HL-60 (cell line): ENCODE data around the gene TLR5.
"Not testable (repeated sequence)": the region's sequence is repeated elsewhere in the genome, so short reads cannot be mapped to it uniquely, and the experiment has no call there.

Source experiments
- DNase-seq, 2 experiments: peaks; one replicate each; pipeline ENCODE4 v3.0.0-alpha.2; 2010 to 2020; ENCODE audit warnings: low read depth in 1 of 2, low spot score in 1 of 2
- H3K27ac ChIP-seq: fragments of 250-450 bp; sonication (Bioruptor Pico); replicated peaks from 2 replicates; pipeline ENCODE4 v1.5.1; 2020; ENCODE audit warnings: mild to moderate bottlenecking, moderate library complexity
- H3K27me3 ChIP-seq: fragments of 250-450 bp; sonication (Bioruptor Pico); 2 replicates; pipeline ENCODE4 v1.5.1; 2021; ENCODE audit warnings: mild to moderate bottlenecking, moderate library complexity; ENCODE audit not compliant: insufficient read depth, poor library complexity, severe bottlenecking
- H3K4me3 ChIP-seq: replicated peaks from 2 replicates; pipeline ENCODE4 v1.5.1; 2011; ENCODE audit warnings: mild to moderate bottlenecking, control low read depth, low read length; ENCODE audit not compliant: insufficient read depth
- GABPA ChIP-seq: IDR thresholded peaks from 2 replicates; pipeline ENCODE4 v1.6.1; 2012; ENCODE audit warnings: low read depth
- POLR2AphosphoS5 ChIP-seq: IDR thresholded peaks from 2 replicates; pipeline ENCODE4 v1.6.1; 2012; ENCODE audit warnings: low read depth
- SPI1 ChIP-seq: IDR thresholded peaks from 2 replicates; pipeline ENCODE4 v1.6.1; 2012; ENCODE audit warnings: low read depth, mild to moderate bottlenecking, borderline replicate concordance
- TF ChIP-seq, protein P1 (sequence below): IDR thresholded peaks from one replicate; pipeline ENCODE4 v1.5.1; 2011; ENCODE audit warnings: low read length, control low read depth, inconsistent platforms; ENCODE audit not compliant: insufficient read depth
- TF ChIP-seq, protein P2 (sequence below): IDR thresholded peaks from 2 replicates; pipeline ENCODE4 v1.6.1; 2012; ENCODE audit warnings: low read depth; ENCODE audit not compliant: insufficient replicate concordance

TLR5 gene

DNA sequence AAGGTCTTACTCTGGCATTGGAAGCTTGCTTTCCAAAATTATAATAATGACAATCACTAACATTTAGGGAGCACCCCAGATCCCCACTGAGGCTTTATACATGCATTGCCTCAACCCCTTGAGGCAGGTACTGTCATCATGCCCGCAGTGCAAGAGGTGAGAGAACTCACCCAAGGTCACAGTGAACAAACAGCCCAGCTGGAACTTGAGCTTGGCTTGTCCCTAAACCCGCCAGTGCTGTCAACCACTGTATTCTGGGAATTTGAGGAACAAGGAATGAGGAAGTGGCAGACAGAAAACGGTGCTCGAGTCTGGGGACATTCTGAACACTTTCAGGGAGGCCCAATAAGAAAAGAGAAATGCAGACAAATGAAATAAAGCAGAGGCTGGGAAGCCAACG lies 34.6 kb upstream of the TLR5 start:
- peak in 1 of 2 experiments; percentile 83 for DNase-seq
- TF ChIP-seq GABPA (no peak), POLR2AphosphoS5 (no peak), SPI1 (peak; percentile 100)
- TF ChIP-seq, protein P1, sequence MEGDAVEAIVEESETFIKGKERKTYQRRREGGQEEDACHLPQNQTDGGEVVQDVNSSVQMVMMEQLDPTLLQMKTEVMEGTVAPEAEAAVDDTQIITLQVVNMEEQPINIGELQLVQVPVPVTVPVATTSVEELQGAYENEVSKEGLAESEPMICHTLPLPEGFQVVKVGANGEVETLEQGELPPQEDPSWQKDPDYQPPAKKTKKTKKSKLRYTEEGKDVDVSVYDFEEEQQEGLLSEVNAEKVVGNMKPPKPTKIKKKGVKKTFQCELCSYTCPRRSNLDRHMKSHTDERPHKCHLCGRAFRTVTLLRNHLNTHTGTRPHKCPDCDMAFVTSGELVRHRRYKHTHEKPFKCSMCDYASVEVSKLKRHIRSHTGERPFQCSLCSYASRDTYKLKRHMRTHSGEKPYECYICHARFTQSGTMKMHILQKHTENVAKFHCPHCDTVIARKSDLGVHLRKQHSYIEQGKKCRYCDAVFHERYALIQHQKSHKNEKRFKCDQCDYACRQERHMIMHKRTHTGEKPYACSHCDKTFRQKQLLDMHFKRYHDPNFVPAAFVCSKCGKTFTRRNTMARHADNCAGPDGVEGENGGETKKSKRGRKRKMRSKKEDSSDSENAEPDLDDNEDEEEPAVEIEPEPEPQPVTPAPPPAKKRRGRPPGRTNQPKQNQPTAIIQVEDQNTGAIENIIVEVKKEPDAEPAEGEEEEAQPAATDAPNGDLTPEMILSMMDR: no peak
- TF ChIP-seq, protein P2, sequence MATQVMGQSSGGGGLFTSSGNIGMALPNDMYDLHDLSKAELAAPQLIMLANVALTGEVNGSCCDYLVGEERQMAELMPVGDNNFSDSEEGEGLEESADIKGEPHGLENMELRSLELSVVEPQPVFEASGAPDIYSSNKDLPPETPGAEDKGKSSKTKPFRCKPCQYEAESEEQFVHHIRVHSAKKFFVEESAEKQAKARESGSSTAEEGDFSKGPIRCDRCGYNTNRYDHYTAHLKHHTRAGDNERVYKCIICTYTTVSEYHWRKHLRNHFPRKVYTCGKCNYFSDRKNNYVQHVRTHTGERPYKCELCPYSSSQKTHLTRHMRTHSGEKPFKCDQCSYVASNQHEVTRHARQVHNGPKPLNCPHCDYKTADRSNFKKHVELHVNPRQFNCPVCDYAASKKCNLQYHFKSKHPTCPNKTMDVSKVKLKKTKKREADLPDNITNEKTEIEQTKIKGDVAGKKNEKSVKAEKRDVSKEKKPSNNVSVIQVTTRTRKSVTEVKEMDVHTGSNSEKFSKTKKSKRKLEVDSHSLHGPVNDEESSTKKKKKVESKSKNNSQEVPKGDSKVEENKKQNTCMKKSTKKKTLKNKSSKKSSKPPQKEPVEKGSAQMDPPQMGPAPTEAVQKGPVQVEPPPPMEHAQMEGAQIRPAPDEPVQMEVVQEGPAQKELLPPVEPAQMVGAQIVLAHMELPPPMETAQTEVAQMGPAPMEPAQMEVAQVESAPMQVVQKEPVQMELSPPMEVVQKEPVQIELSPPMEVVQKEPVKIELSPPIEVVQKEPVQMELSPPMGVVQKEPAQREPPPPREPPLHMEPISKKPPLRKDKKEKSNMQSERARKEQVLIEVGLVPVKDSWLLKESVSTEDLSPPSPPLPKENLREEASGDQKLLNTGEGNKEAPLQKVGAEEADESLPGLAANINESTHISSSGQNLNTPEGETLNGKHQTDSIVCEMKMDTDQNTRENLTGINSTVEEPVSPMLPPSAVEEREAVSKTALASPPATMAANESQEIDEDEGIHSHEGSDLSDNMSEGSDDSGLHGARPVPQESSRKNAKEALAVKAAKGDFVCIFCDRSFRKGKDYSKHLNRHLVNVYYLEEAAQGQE: no peak
- Histone ChIP-seq H3K27me3 (no peaks in the 10 kb centered on the region), H3K27ac (no peak overlapping the region), H3K4me3 (no peak overlapping the region)

DNA sequence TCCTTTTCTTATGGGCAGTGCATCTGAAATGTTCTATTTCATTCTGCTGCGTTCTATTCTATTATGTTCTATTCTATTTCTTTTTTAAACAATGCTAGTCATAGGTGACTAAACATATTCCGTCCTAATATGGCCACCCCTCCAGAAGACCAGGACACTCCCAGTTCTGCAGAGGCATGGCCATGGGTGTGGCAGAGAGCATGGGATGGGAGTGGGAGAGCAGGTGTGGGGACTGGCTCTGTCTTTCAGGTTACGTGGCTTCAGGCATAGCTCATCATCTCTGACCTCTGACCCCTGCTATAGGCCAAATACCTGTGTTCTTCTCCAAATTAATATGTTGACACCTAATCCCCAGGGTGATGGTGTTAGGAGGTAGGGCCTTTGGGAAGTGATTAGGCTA lies 33.4 kb upstream of the TLR5 start:
- TF ChIP-seq POLR2AphosphoS5: no peak
- TF ChIP-seq GABPA: no peak
- no peak for TF ChIP-seq SPI1
- TF ChIP-seq, protein P1: no peak
- TF ChIP-seq, protein P2: no peak
- no peaks in the 10 kb centered on the region for H3K27me3 ChIP-seq
- H3K27ac ChIP-seq: no peak overlapping the region

DNA sequence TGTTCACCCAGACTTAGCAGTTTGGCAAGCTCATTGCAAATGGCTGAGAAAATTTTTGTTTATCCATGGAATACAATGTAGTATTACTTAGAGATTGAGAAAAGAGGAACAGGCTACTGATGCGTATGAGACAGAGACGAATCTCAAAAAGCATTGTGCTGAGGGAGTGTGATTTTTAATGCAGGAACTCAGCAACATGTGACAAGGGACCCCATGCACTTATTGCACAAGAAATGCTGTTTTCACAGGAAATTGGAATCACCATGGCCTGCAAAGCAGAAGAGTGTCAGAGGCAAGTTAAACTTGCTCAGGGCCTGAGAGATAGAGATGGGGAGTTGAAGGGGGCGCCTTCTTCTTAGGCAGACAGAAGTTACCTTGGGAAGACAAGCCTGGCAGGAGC lies 32.6 kb upstream of the TLR5 start:
- TF ChIP-seq GABPA (no peak), SPI1 (peak; percentile 88)
- no peak overlapping the region for H3K27ac ChIP-seq
- DNase-seq: peak; percentile 28 to 48
- no peak overlapping the region for H3K4me3 ChIP-seq
- no peaks in the 10 kb centered on the region for H3K27me3 ChIP-seq

More for the DNA sequence above, 33.4 kb upstream of the TLR5 start:
- H3K4me3 ChIP-seq: no peak overlapping the region
- no peak for DNase-seq

DNA sequence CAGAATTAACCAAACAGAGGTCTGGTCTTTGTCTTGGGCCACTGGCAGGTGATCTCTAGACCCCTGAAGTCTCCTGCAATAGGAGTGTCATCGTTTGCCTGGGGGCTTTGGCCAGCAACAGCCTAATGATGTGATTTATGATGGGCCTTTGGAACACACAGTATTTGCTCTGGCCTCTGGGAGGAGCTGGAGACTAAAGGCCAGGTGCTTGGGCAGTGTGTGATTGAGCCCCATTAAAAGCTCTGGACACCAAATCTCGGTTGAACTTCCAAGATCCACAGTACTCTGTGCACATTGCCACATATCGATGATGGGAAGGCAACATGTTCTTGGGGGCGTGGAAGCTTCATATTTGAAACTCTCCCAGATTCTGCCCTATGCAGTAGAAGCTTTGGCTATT lies 32.0 kb upstream of the TLR5 start:
- no peak overlapping the region for H3K27ac ChIP-seq
- no peak overlapping the region for H3K4me3 ChIP-seq
- DNase-seq: no peak
- H3K27me3 ChIP-seq: no peaks in the 10 kb centered on the region
- TF ChIP-seq GABPA: no peak

DNA sequence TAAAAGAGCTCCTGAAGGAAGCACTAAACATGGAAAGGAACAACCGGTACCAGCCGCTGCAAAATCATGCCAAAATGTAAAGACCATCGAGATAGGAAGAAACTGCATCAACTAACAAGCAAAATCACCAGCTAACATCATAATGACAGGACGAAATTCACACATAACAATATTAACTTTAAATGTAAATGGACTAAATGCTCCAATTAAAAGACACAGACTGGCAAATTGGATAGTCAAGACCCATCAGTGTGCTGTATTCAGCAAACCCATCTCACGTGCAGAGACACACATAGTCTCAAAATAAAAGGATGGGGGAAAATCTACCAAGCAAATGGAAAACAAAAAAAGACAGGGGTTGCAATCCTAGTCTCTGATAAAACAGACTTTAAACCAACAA lies 26.4 kb upstream of the TLR5 start:
- not testable (repeated sequence) for H3K27me3 ChIP-seq, H3K4me3 ChIP-seq, DNase-seq, H3K27ac ChIP-seq

DNA sequence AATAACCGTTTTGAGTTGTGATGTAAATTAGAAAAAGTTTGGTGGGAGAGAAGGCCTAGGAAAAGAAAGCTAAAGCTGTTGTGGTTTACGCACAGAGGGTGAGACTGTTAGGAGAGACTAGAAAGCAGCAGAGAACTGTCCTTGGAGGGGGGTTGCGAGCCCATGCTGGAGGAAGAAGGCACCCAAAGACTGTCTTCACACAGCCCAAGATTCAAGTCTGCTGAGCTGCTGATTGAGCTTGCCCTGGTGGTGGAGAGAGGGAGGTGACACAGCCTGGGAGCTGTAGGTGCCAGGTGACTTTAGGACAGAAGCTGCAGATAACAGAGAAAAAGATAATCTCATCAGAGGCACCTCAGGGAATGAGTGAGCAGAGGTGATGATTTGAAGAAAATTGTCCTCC lies 18.3 kb upstream of the TLR5 start:
- no peak overlapping the region for H3K27ac ChIP-seq
- no peak overlapping the region for H3K4me3 ChIP-seq
- no peaks in the 10 kb centered on the region for H3K27me3 ChIP-seq
- DNase-seq: no peak
- TF ChIP-seq GABPA: no peak
- TF ChIP-seq, protein P2: no peak
- no peak for TF ChIP-seq POLR2AphosphoS5
- no peak for TF ChIP-seq SPI1
- TF ChIP-seq, protein P1: no peak
